ENCODE measurements around the gene EXO5.
"Not testable (repeated sequence)": the region's sequence is repeated elsewhere in the genome, so short reads cannot be mapped to it uniquely, and the experiment has no call there.

DNA sequence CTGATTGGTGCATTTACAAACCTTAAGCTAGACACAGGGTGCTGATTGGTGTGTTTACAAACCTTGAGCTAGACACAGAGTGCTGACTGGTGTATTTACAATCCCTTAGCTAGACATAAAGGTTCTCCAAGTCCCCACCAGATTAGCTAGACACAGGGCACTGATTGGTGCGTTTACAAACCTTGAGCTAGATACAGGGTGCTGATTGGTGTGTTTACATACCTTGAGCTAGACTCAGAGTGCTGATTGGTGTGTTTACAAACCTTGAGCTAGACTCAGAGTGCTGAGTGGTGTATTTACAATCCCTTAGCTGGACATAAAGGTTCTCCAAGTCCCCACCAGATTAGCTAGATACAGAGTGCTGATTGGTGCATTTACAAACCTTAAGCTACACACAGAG is 49.7 kb downstream of the EXO5 start:
- TF ChIP-seq, protein P1, sequence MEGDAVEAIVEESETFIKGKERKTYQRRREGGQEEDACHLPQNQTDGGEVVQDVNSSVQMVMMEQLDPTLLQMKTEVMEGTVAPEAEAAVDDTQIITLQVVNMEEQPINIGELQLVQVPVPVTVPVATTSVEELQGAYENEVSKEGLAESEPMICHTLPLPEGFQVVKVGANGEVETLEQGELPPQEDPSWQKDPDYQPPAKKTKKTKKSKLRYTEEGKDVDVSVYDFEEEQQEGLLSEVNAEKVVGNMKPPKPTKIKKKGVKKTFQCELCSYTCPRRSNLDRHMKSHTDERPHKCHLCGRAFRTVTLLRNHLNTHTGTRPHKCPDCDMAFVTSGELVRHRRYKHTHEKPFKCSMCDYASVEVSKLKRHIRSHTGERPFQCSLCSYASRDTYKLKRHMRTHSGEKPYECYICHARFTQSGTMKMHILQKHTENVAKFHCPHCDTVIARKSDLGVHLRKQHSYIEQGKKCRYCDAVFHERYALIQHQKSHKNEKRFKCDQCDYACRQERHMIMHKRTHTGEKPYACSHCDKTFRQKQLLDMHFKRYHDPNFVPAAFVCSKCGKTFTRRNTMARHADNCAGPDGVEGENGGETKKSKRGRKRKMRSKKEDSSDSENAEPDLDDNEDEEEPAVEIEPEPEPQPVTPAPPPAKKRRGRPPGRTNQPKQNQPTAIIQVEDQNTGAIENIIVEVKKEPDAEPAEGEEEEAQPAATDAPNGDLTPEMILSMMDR (conservative IDR thresholded peaks at IDR 0.05 in 1 of 2, IDR thresholded peaks at IDR 0.05 in 1 of 2; ENCODE audit: extremely low read depth in 1 of 2, insufficient read depth in 1 of 2, low read depth in 1 of 2, low read length in 2 of 2) = not testable (repeated sequence)
- not testable (repeated sequence) for TF ChIP-seq EZH2 (IDR thresholded peaks at IDR 0.05; ENCODE audit: borderline replicate concordance, low read length)

Measured in mammary epithelial cell (primary cell).